ENCODE data around the gene RCL1. TPM values are rescaled to one million over a fixed set of nuclear protein-coding genes. Genes with fewer than 3 reads are reported as not detected.

Gene RCL1
- total RNA-seq, 1 experiment from 2014 or later, result 9.5 TPM

GRCh38 chr9:4837261-4838188 is 44.8 kb downstream of the RCL1 start:
- H2AFZ ChIP-seq, result no peak overlapping the region
- POLR2A ChIA-PET (ENCODE audit: unreplicated experiment), result interaction anchor here (0.7 kb wide), 1 partner anchor 23 kb away, joined by 3 read pairs; no protein-coding TSS in a partner anchor
- H3K4me2 ChIP-seq, result no peak overlapping the region
- no peak overlapping the region for H3K27ac ChIP-seq
- intact Hi-C loops (cut with micrococcal nuclease; ENCODE audit: unreplicated experiment), result no loop called here
- no TSS peak for BruUV-seq (replicated peaks)
- CTCF ChIA-PET, result no interaction called here
- no peak for TF ChIP-seq EZH2 (IDR thresholded peaks at IDR 0.05; ENCODE audit: low read depth)
- TF ChIP-seq, protein P1, sequence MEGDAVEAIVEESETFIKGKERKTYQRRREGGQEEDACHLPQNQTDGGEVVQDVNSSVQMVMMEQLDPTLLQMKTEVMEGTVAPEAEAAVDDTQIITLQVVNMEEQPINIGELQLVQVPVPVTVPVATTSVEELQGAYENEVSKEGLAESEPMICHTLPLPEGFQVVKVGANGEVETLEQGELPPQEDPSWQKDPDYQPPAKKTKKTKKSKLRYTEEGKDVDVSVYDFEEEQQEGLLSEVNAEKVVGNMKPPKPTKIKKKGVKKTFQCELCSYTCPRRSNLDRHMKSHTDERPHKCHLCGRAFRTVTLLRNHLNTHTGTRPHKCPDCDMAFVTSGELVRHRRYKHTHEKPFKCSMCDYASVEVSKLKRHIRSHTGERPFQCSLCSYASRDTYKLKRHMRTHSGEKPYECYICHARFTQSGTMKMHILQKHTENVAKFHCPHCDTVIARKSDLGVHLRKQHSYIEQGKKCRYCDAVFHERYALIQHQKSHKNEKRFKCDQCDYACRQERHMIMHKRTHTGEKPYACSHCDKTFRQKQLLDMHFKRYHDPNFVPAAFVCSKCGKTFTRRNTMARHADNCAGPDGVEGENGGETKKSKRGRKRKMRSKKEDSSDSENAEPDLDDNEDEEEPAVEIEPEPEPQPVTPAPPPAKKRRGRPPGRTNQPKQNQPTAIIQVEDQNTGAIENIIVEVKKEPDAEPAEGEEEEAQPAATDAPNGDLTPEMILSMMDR (conservative IDR thresholded peaks at IDR 0.05), result no peak
- no peaks in the 10 kb centered on the region for H3K27me3 ChIP-seq (ENCODE audit: insufficient read depth, low read depth)
- no peak overlapping the region for H3K4me3 ChIP-seq
- DNase-seq, result peak in 1 of 2 experiments; percentile 49
- H3K9me2 ChIP-seq (ENCODE audit: insufficient read depth), result no peaks in the 10 kb centered on the region
- no peaks in the 10 kb centered on the region for H3K9me3 ChIP-seq (ENCODE audit: insufficient read depth, low read depth)
- no peaks in the 10 kb centered on the region for H4K20me1 ChIP-seq (ENCODE audit: insufficient read depth)
- H3K4me1 ChIP-seq (replicated peaks; ENCODE audit: insufficient read depth), result peaks cover 13% of the 10 kb centered on the region
- peaks cover 8% of the 10 kb centered on the region for H3F3A ChIP-seq (ENCODE audit: insufficient read depth, low read depth)
- no peaks in the 10 kb centered on the region for H3K79me2 ChIP-seq (ENCODE audit: low read depth)
- H3K36me3 ChIP-seq (ENCODE audit: low read depth), result no peaks in the 10 kb centered on the region

- no peaks in the 10 kb centered on the region for H3K79me2 ChIP-seq (ENCODE audit: low read depth)
- intact Hi-C loops (cut with micrococcal nuclease; ENCODE audit: unreplicated experiment), result no loop called here
- no TSS peak for BruUV-seq (replicated peaks)
- peaks cover 8% of the 10 kb centered on the region for H3K4me1 ChIP-seq (replicated peaks; ENCODE audit: insufficient read depth)
- POLR2A ChIA-PET (ENCODE audit: unreplicated experiment), result interaction anchor here (0.7 kb wide), 1 partner anchor 24 kb away, joined by 3 read pairs; no protein-coding TSS in a partner anchor
- H3F3A ChIP-seq (ENCODE audit: insufficient read depth, low read depth), result peaks cover 4% of the 10 kb centered on the region; the same call in 1 of the 2 replicates
- H2AFZ ChIP-seq, result no peak overlapping the region
- no peaks in the 10 kb centered on the region for H4K20me1 ChIP-seq (ENCODE audit: insufficient read depth)
- TF ChIP-seq, protein P1 (conservative IDR thresholded peaks at IDR 0.05), result no peak
- no peak for TF ChIP-seq EZH2 (IDR thresholded peaks at IDR 0.05; ENCODE audit: low read depth)
- CTCF ChIA-PET, result no interaction called here
- no peak for DNase-seq
- H3K9me2 ChIP-seq (ENCODE audit: insufficient read depth), result no peaks in the 10 kb centered on the region
- no peak overlapping the region for H3K4me2 ChIP-seq
- no peaks in the 10 kb centered on the region for H3K27me3 ChIP-seq (ENCODE audit: insufficient read depth, low read depth)
- no peak overlapping the region for H3K4me3 ChIP-seq
- no peaks in the 10 kb centered on the region for H3K36me3 ChIP-seq (ENCODE audit: low read depth)
- H3K9me3 ChIP-seq (ENCODE audit: insufficient read depth, low read depth), result no peaks in the 10 kb centered on the region
- peak overlapping the region; percentile 37; the same call in 1 of the 2 replicates for H3K27ac ChIP-seq
These were observed 45.4 kb downstream of the RCL1 start for GRCh38 chr9:4838189-4838546.

- intact Hi-C loops (cut with micrococcal nuclease; ENCODE audit: unreplicated experiment), result no loop called here
- DNase-seq, result no peak
- H2AFZ ChIP-seq, result no peak overlapping the region
- H3K9me2 ChIP-seq (ENCODE audit: insufficient read depth), result no peaks in the 10 kb centered on the region
- no peak overlapping the region for H3K27ac ChIP-seq
- POLR2A ChIA-PET (ENCODE audit: unreplicated experiment), result no interaction called here
- no peak overlapping the region for H3K4me2 ChIP-seq
- BruUV-seq (replicated peaks), result no TSS peak
- no peaks in the 10 kb centered on the region for H3K27me3 ChIP-seq (ENCODE audit: insufficient read depth, low read depth)
- no peaks in the 10 kb centered on the region for H3K9me3 ChIP-seq (ENCODE audit: insufficient read depth, low read depth)
- no peaks in the 10 kb centered on the region for H3K4me1 ChIP-seq (replicated peaks; ENCODE audit: insufficient read depth)
- H4K20me1 ChIP-seq (ENCODE audit: insufficient read depth), result no peaks in the 10 kb centered on the region
- H3K4me3 ChIP-seq, result no peak overlapping the region
- no peak for TF ChIP-seq EZH2 (IDR thresholded peaks at IDR 0.05; ENCODE audit: low read depth)
- TF ChIP-seq, protein P1 (conservative IDR thresholded peaks at IDR 0.05), result no peak
- H3K79me2 ChIP-seq (ENCODE audit: low read depth), result no peaks in the 10 kb centered on the region
- CTCF ChIA-PET, result interaction anchor here (0.5 kb wide), 1 partner anchor 160 kb away, joined by 4 read pairs; the partner anchor contains the start of gene CDC37L1
- no peaks in the 10 kb centered on the region for H3K36me3 ChIP-seq (ENCODE audit: low read depth)
- H3F3A ChIP-seq (ENCODE audit: insufficient read depth, low read depth), result no peaks in the 10 kb centered on the region
These were observed 46.7 kb downstream of the RCL1 start for GRCh38 chr9:4839470-4839912.
